SK-N-SH (cell line): Measurements from ENCODE around the gene KLF13. TPM values are rescaled to one million over a fixed set of nuclear protein-coding genes. Genes with fewer than 3 reads are reported as not detected.

Source experiments
- CTCF ChIA-PET: fragments of 300-600, 350-600 bp; formaldehyde crosslinking; extraction: SDS; loops from one replicate; lab custom pipeline; 2021; lab: Yijun Ruan, JAX
- POLR2A ChIA-PET: fragments of 350-600 bp; sonication (Branson Sonifier 250); formaldehyde crosslinking; extraction: SDS; loops from one replicate; lab custom pipeline; 2020; ENCODE audit warnings: antibody characterized with exemption, inconsistent platforms; lab: Yijun Ruan, JAX
- DNase-seq: peaks from one replicate; pipeline ENCODE4 v3.0.0; 2012
- H2AFZ ChIP-seq: fragments of 200-600 bp; sonication (generic); 2 replicates; pipeline ENCODE4 v1.8.1; 2016; ENCODE audit warnings: antibody characterized with exemption, mild to moderate bottlenecking, low read depth
- H3F3A ChIP-seq: fragments of 200-600 bp; sonication (generic); replicated peaks from 2 replicates; pipeline ENCODE3; 2016; ENCODE audit warnings: antibody characterized with exemption, mild to moderate bottlenecking; ENCODE audit not compliant: insufficient read depth
- H3K27ac ChIP-seq, 2 experiments: fragments of 200-500 bp in 1 of 2; fragments of 200-600 bp in 1 of 2; sonication (Bioruptor generic) in 1 of 2; sonication (generic), shearing (Covaris generic) in 1 of 2; 2 replicates each; pipeline versions ENCODE4 v1.5.1 to v1.6.1; 2014 to 2016; ENCODE audit warnings: low read depth in 2 of 2, inconsistent platforms in 1 of 2, low read length in 1 of 2, mild to moderate bottlenecking in 1 of 2, mixed read lengths in 1 of 2
- H3K27me3 ChIP-seq: fragments of 200-600 bp; sonication (generic), shearing (Covaris generic); 2 replicates; pipeline ENCODE4 v1.6.1; 2016; ENCODE audit warnings: mixed run types; ENCODE audit not compliant: insufficient read depth
- H3K36me3 ChIP-seq, 2 experiments: fragments of 200-500 bp in 1 of 2; fragments of 200-600 bp in 1 of 2; sonication (Bioruptor generic) in 1 of 2; sonication (generic) in 1 of 2; replicated peaks in 1 of 2; 2 replicates each; pipeline versions ENCODE3 to v1.5.1; 2014 to 2016; ENCODE audit warnings: low read length in 1 of 2, mild to moderate bottlenecking in 1 of 2; ENCODE audit not compliant: insufficient read depth in 2 of 2, control insufficient read depth in 1 of 2
- H3K4me1 ChIP-seq, 2 experiments: fragments of 200-500 bp in 1 of 2; fragments of 200-600 bp in 1 of 2; sonication (Bioruptor generic) in 1 of 2; sonication (generic), shearing (Covaris generic) in 1 of 2; 2 replicates each; pipeline versions ENCODE4 v1.5.1 to v1.6.1; 2014 to 2016; ENCODE audit warnings: low read depth in 1 of 2, low read length in 1 of 2, mixed run types in 1 of 2; ENCODE audit not compliant: insufficient read depth in 2 of 2, control insufficient read depth in 1 of 2
- H3K4me2 ChIP-seq: fragments of 200-600 bp; sonication (generic), shearing (Covaris generic); 2 replicates; pipeline ENCODE4 v1.6.1; 2017; ENCODE audit warnings: mixed run types
- H3K4me3 ChIP-seq, 2 experiments: fragments of 200-500 bp in 1 of 2; fragments of 200-600 bp in 1 of 2; sonication (Bioruptor generic) in 1 of 2; sonication (generic), shearing (Covaris generic) in 1 of 2; 2 replicates each; pipeline versions ENCODE4 v1.5.1 to v1.8.1; 2014 to 2016; ENCODE audit warnings: low read depth in 2 of 2, inconsistent platforms in 1 of 2, low read length in 1 of 2, mild to moderate bottlenecking in 1 of 2, mixed read lengths in 1 of 2, moderate library complexity in 1 of 2
- H3K79me2 ChIP-seq: fragments of 200-600 bp; sonication (generic); 2 replicates; pipeline ENCODE4 v1.8.1; 2017; ENCODE audit warnings: mild to moderate bottlenecking; ENCODE audit not compliant: insufficient read depth
- H3K9ac ChIP-seq: fragments of 200-600 bp; sonication (generic); 2 replicates; pipeline ENCODE4 v1.6.1; 2017; ENCODE audit warnings: mixed run types
- H3K9me2 ChIP-seq: fragments of 200-600 bp; sonication (generic); 2 replicates; pipeline ENCODE4 v1.6.1; 2017; ENCODE audit warnings: mixed run types
- H3K9me3 ChIP-seq: fragments of 200-600 bp; sonication (generic); 2 replicates; pipeline ENCODE4 v1.6.1; 2017; ENCODE audit warnings: mixed run types, mild to moderate bottlenecking, moderate library complexity
- H4K20me1 ChIP-seq: fragments of 200-600 bp; sonication (generic); 2 replicates; pipeline ENCODE4 v1.6.1; 2017; ENCODE audit warnings: mild to moderate bottlenecking, mixed run types; ENCODE audit not compliant: insufficient read depth
- CHD2 ChIP-seq: fragments of 150-350 bp; IDR thresholded peaks from 2 replicates; pipeline ENCODE4 v1.6.1; 2018; ENCODE audit warnings: low read length; ENCODE audit not compliant: partially characterized antibody
- ELF1 ChIP-seq: IDR thresholded peaks from 2 replicates; pipeline ENCODE4 v1.4.0; 2012
- FOSL2 ChIP-seq: IDR thresholded peaks from 2 replicates; pipeline ENCODE4 v1.4.0; 2012; ENCODE audit warnings: low read depth, mild to moderate bottlenecking, moderate library complexity, borderline replicate concordance
- GABPA ChIP-seq: IDR thresholded peaks from 2 replicates; pipeline ENCODE4 v1.4.0; 2012; ENCODE audit warnings: low read depth, mild to moderate bottlenecking
- JUND ChIP-seq: IDR thresholded peaks from 2 replicates; pipeline ENCODE4 v1.4.0; 2012
- MEF2A ChIP-seq: IDR thresholded peaks from 2 replicates; pipeline ENCODE4 v1.4.0; 2012; ENCODE audit warnings: low read depth, borderline replicate concordance
- RAD21 ChIP-seq: IDR thresholded peaks from 2 replicates; pipeline ENCODE4 v1.6.1; 2012; ENCODE audit warnings: mild to moderate bottlenecking, low read length
- WGBS: methylation state at CpG from one replicate; pipeline ENCODE4 v1.1.6; 2017; ENCODE audit warnings: low lambda C conversion rate; 5-methylcytosine and 5-hydroxymethylcytosine counted together
- polyA plus RNA-seq, 3 experiments: library from polyadenylated mRNA; depleted of rRNA; stranded (reverse); fragments of >200 nt; gene quantifications; 2 replicates each; pipeline ENCODE4 v1.2.3, GENCODE V29; 2012
- TF ChIP-seq, protein P1 (sequence below): IDR thresholded peaks from 2 replicates; pipeline ENCODE4 v1.6.1; 2012; ENCODE audit warnings: mild to moderate bottlenecking, low read depth, low read length, moderate library complexity
- TF ChIP-seq, protein P2 (sequence below): fragments of 200-600 bp; sonication (generic); IDR thresholded peaks from 2 replicates; pipeline ENCODE4 v1.6.1; 2017; ENCODE audit warnings: antibody characterized with exemption, mild to moderate bottlenecking, moderate library complexity

KLF13 gene
- polyA plus RNA-seq, 1 of the 3 experiments (the other 2 are of a cell fraction): 7.1 TPM

DNA sequence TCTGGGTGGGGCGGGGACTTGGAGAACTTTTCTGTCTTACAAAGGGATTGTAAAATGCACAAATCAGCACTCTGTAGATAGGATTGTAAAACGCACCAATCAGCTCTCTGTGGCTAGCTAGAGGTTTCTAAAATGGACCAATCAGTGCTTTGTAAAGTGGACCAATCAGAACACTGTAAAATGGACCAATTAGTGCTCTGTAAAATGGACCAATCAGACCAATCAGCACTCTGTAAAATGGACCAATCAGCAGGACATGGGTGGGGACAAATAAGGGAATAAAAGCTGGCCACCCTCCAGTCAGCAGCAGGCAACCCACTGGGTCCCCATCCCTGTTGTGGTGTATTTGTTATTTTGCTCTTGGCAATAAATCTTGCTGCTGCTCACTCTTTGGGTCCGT, 77.7 kb downstream of the KLF13 start:
- no peak overlapping the region for H2AFZ ChIP-seq
- DNase-seq: no peak
- H3K9me2 ChIP-seq: no peaks in the 10 kb centered on the region
- ChIA-PET CTCF (interaction anchor here (1.5 to 2.0 kb wide), 2 partner anchors 30 to 31 kb away, joined by 5 to 8 read pairs; no protein-coding TSS in a partner anchor), POLR2A (no interaction called here)
- TF ChIP-seq RAD21: no peak
- no peaks in the 10 kb centered on the region for H3K9me3 ChIP-seq
- H3K9ac ChIP-seq: no peak overlapping the region
- 75% methylated on average over 3 of the region's 3 CpGs for WGBS
- H3K79me2 ChIP-seq: no peaks in the 10 kb centered on the region
- H3K27ac ChIP-seq: no peak overlapping the region
- no peaks in the 10 kb centered on the region for H3F3A ChIP-seq
- H3K4me3 ChIP-seq: no peak overlapping the region
- H3K4me1 ChIP-seq: peaks cover 0 to 40% of the 10 kb centered on the region in 2 experiments; a peak in 1 of 4 replicates
- no peaks in the 10 kb centered on the region for H4K20me1 ChIP-seq
- no peaks in the 10 kb centered on the region for H3K27me3 ChIP-seq
- no peaks in the 10 kb centered on the region for H3K36me3 ChIP-seq
- no peak overlapping the region for H3K4me2 ChIP-seq

DNA sequence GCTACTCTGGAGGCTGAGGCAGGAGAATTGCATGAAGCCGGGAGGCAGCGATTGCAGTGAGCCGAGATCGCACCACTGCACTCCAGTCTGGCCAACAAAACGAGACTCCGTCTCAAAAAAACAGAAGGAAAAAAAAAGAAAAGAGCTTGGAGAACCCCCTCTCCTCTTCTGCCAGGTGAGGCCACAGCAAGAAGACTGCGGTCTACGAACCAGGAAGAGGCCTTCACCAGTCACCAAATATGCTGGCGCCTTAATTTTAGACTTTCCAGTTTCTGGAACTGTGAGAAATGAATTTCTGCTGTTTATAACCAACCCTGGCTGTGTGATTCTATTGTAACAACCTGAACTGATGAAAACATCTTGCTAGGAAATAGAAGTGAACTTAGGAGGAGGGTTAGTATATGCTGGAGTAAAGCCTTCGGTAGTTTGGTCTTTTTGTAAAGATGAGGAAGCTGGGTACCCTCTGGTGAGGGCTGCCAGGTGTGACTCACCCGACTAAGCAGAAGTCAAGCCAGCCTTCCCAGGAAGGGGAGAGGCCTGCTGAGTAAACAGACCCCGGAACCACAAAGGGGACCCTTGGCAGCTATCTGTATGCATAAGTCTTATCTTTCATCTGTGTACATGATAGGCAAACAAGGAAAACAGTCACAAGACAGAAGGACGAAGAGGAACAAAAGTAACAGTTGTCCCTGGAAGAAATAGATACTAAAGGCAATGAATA, 78.7 kb downstream of the KLF13 start:
- ChIA-PET CTCF (interaction anchor here (1.0 to 2.0 kb wide), 3 partner anchors 29 to 30 kb away, joined by 3 to 8 read pairs (median 5); no protein-coding TSS in a partner anchor), POLR2A (no interaction called here)
- TF ChIP-seq FOSL2 (no peak), GABPA (no peak), MEF2A (no peak), CHD2 (no peak), ELF1 (no peak), JUND (no peak)
- TF ChIP-seq, protein P1, sequence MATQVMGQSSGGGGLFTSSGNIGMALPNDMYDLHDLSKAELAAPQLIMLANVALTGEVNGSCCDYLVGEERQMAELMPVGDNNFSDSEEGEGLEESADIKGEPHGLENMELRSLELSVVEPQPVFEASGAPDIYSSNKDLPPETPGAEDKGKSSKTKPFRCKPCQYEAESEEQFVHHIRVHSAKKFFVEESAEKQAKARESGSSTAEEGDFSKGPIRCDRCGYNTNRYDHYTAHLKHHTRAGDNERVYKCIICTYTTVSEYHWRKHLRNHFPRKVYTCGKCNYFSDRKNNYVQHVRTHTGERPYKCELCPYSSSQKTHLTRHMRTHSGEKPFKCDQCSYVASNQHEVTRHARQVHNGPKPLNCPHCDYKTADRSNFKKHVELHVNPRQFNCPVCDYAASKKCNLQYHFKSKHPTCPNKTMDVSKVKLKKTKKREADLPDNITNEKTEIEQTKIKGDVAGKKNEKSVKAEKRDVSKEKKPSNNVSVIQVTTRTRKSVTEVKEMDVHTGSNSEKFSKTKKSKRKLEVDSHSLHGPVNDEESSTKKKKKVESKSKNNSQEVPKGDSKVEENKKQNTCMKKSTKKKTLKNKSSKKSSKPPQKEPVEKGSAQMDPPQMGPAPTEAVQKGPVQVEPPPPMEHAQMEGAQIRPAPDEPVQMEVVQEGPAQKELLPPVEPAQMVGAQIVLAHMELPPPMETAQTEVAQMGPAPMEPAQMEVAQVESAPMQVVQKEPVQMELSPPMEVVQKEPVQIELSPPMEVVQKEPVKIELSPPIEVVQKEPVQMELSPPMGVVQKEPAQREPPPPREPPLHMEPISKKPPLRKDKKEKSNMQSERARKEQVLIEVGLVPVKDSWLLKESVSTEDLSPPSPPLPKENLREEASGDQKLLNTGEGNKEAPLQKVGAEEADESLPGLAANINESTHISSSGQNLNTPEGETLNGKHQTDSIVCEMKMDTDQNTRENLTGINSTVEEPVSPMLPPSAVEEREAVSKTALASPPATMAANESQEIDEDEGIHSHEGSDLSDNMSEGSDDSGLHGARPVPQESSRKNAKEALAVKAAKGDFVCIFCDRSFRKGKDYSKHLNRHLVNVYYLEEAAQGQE: no peak
- TF ChIP-seq, protein P2, sequence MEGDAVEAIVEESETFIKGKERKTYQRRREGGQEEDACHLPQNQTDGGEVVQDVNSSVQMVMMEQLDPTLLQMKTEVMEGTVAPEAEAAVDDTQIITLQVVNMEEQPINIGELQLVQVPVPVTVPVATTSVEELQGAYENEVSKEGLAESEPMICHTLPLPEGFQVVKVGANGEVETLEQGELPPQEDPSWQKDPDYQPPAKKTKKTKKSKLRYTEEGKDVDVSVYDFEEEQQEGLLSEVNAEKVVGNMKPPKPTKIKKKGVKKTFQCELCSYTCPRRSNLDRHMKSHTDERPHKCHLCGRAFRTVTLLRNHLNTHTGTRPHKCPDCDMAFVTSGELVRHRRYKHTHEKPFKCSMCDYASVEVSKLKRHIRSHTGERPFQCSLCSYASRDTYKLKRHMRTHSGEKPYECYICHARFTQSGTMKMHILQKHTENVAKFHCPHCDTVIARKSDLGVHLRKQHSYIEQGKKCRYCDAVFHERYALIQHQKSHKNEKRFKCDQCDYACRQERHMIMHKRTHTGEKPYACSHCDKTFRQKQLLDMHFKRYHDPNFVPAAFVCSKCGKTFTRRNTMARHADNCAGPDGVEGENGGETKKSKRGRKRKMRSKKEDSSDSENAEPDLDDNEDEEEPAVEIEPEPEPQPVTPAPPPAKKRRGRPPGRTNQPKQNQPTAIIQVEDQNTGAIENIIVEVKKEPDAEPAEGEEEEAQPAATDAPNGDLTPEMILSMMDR: no peak
- Histone ChIP-seq H3K4me1 (peaks cover 0 to 30% of the 10 kb centered on the region in 2 experiments; a peak in 1 of 4 replicates), H3K9me3 (no peaks in the 10 kb centered on the region), H3K4me3 (no peak overlapping the region), H2AFZ (no peak overlapping the region), H3K4me2 (no peak overlapping the region), H3K9ac (no peak overlapping the region), H3K27me3 (no peaks in the 10 kb centered on the region), H3K79me2 (no peaks in the 10 kb centered on the region), H3F3A (no peaks in the 10 kb centered on the region), H3K27ac (no peak overlapping the region), H3K9me2 (no peaks in the 10 kb centered on the region), H3K36me3 (no peaks in the 10 kb centered on the region), H4K20me1 (no peaks in the 10 kb centered on the region)
- no peak for DNase-seq
- 71% methylated on average over 13 of the region's 13 CpGs for WGBS
